Astrocyte (in vitro differentiated cells and primary cell): ENCODE measurements around the gene GDF11. TPM values are rescaled to one million over a fixed set of nuclear protein-coding genes. Genes with fewer than 3 reads are reported as not detected.

ENCODE experiments used
- DNase-seq: peaks from one replicate; pipeline ENCODE4 v3.0.0-alpha.2; 2010; ENCODE audit warnings: low read depth
- FAIRE-seq: peaks from 2 replicates; lab custom pipeline; 2011; peaks lifted over from hg19 to GRCh38; lab: Jason Lieb, UNC
- H2AFZ ChIP-seq: 2 replicates; pipeline ENCODE4 v1.6.0; 2012; ENCODE audit warnings: low read depth, low read length, inconsistent platforms
- H3K27ac ChIP-seq: 2 replicates; pipeline ENCODE4 v1.5.1; 2011; ENCODE audit warnings: low read depth, low read length, inconsistent platforms
- H3K27me3 ChIP-seq: 2 replicates; pipeline ENCODE4 v1.6.0; 2011; ENCODE audit warnings: low read length, inconsistent platforms; ENCODE audit not compliant: insufficient read depth
- H3K36me3 ChIP-seq: 2 replicates; pipeline ENCODE4 v1.5.1; 2011; ENCODE audit warnings: low read length, inconsistent platforms; ENCODE audit not compliant: insufficient read depth
- H3K4me1 ChIP-seq: 2 replicates; pipeline ENCODE4 v1.5.1; 2011; ENCODE audit warnings: low read length, inconsistent platforms; ENCODE audit not compliant: insufficient read depth
- H3K4me2 ChIP-seq: 2 replicates; pipeline ENCODE4 v1.6.0; 2012; ENCODE audit warnings: low read length, inconsistent platforms
- H3K4me3 ChIP-seq: 2 replicates; pipeline ENCODE4 v1.5.1; 2011; ENCODE audit warnings: low read depth, mild to moderate bottlenecking, low read length, inconsistent platforms; ENCODE audit not compliant: insufficient read depth
- H3K79me2 ChIP-seq: 2 replicates; pipeline ENCODE4 v1.6.0; 2012; ENCODE audit warnings: mild to moderate bottlenecking, low read length, inconsistent platforms; ENCODE audit not compliant: insufficient read depth
- H3K9ac ChIP-seq: 2 replicates; pipeline ENCODE4 v1.6.0; 2012; ENCODE audit warnings: mild to moderate bottlenecking, low read length, inconsistent platforms
- H3K9me3 ChIP-seq: 2 replicates; pipeline ENCODE4 v1.5.1; 2012; ENCODE audit warnings: low read depth, mild to moderate bottlenecking, low read length, inconsistent platforms; ENCODE audit not compliant: insufficient read depth
- H4K20me1 ChIP-seq: 2 replicates; pipeline ENCODE4 v1.6.0; 2012; ENCODE audit warnings: low read length, inconsistent platforms; ENCODE audit not compliant: insufficient read depth
- H3K27ac Mint-ChIP-seq: one replicate; pipeline ENCODE4 v1.8.0; 2021; ENCODE audit warnings: mild to moderate bottlenecking, mixed read lengths; ENCODE audit not compliant: unreplicated experiment
- H3K27me3 Mint-ChIP-seq: one replicate; pipeline ENCODE4 v1.8.0; 2021; ENCODE audit warnings: low read depth, mixed read lengths; ENCODE audit not compliant: unreplicated experiment
- H3K36me3 Mint-ChIP-seq: one replicate; pipeline ENCODE4 v1.8.0; 2021; ENCODE audit warnings: low read depth, mixed read lengths; ENCODE audit not compliant: unreplicated experiment
- H3K4me1 Mint-ChIP-seq: one replicate; pipeline ENCODE4 v1.8.0; 2021; ENCODE audit warnings: low read depth, mixed read lengths; ENCODE audit not compliant: unreplicated experiment
- H3K4me3 Mint-ChIP-seq: one replicate; pipeline ENCODE4 v1.8.0; 2021; ENCODE audit warnings: mild to moderate bottlenecking, moderate library complexity, mixed read lengths; ENCODE audit not compliant: unreplicated experiment
- H3K9me3 Mint-ChIP-seq: one replicate; pipeline ENCODE4 v1.8.0; 2021; ENCODE audit warnings: mild to moderate bottlenecking, mixed read lengths; ENCODE audit not compliant: unreplicated experiment
- EZH2 ChIP-seq: IDR thresholded peaks from 2 replicates; pipeline ENCODE4 v1.6.1; 2012; ENCODE audit warnings: mild to moderate bottlenecking, low read length, inconsistent platforms; ENCODE audit not compliant: insufficient read depth
- total RNA-seq: library from RNA; stranded (reverse); gene quantifications from 2 replicates; pipeline ENCODE4 v1.2.1, GENCODE V29; 2021
- TF ChIP-seq, protein P1 (sequence below): IDR thresholded peaks from 2 replicates; pipeline ENCODE4 v1.5.1; 2011; ENCODE audit warnings: low read depth, mild to moderate bottlenecking, inconsistent platforms, low read length, moderate library complexity; ENCODE audit not compliant: insufficient read depth

GDF11 gene
- total RNA-seq, 1 donor from 2014 or later: 28.9 TPM

DNA sequence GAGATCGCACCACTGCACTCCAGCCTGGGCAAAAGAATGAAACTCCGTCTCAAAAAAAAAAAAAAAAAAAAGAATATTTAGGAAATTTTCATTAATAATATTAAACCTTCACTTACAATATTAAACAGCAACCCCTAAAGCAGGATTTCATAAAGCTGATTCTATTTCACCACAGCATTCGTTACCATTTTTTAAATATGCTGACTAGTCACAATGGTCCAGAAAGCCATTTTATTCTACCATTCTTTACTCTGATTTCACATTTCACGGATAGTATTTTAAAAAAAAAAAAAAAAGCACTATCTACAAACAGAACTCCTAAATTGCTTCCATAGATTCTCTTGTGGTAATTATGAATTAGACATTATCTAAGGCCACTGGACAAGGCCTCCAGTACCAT, 47.0 kb downstream of the GDF11 start:
- Histone ChIP-seq H4K20me1 (peaks cover 10% of the 10 kb centered on the region), H3K9me3 (no peaks in the 10 kb centered on the region), H3K4me1 (no peaks in the 10 kb centered on the region), H3K27me3 (no peaks in the 10 kb centered on the region), H3K4me3 (no peak overlapping the region), H3K36me3 (peaks cover 49% of the 10 kb centered on the region), H3K9ac (no peak overlapping the region), H2AFZ (no peak overlapping the region), H3K79me2 (peaks cover 8% of the 10 kb centered on the region), H3K27ac (no peak overlapping the region), H3K4me2 (no peak overlapping the region)
- Mint-ChIP-seq H3K27me3 (no peaks in the 10 kb centered on the region), H3K4me1 (no peaks in the 10 kb centered on the region), H3K36me3 (peaks cover 14% of the 10 kb centered on the region), H3K4me3 (no peak overlapping the region), H3K27ac (no peak overlapping the region), H3K9me3 (no peaks in the 10 kb centered on the region)
- FAIRE-seq: no peak
- TF ChIP-seq, protein P1, sequence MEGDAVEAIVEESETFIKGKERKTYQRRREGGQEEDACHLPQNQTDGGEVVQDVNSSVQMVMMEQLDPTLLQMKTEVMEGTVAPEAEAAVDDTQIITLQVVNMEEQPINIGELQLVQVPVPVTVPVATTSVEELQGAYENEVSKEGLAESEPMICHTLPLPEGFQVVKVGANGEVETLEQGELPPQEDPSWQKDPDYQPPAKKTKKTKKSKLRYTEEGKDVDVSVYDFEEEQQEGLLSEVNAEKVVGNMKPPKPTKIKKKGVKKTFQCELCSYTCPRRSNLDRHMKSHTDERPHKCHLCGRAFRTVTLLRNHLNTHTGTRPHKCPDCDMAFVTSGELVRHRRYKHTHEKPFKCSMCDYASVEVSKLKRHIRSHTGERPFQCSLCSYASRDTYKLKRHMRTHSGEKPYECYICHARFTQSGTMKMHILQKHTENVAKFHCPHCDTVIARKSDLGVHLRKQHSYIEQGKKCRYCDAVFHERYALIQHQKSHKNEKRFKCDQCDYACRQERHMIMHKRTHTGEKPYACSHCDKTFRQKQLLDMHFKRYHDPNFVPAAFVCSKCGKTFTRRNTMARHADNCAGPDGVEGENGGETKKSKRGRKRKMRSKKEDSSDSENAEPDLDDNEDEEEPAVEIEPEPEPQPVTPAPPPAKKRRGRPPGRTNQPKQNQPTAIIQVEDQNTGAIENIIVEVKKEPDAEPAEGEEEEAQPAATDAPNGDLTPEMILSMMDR: no peak
- TF ChIP-seq EZH2: no peak
- no peak for DNase-seq

DNA sequence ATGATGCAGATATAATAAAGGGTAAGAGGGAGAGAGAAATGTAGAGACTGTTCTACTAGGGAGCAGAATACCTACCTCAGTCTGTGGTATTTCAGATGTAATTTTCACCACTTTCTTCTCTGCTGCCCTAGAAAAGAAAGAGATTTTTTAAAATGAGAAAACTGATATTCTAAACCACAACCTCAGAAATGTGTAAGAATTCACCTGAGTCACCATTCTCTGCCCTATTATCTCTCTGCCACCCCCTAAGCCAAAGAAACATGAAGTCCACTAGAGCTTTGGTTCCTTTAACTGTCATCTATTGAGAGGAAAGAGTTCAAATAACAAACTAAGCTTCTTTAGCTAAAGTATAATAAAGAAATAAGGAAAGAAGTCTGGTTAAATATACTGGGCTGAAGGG, 53.0 kb downstream of the GDF11 start:
- Histone ChIP-seq H3K9ac (no peak overlapping the region), H3K79me2 (peaks cover 17% of the 10 kb centered on the region), H2AFZ (no peak overlapping the region), H3K27ac (no peak overlapping the region), H3K4me1 (no peaks in the 10 kb centered on the region), H4K20me1 (peaks cover 30% of the 10 kb centered on the region), H3K4me2 (no peak overlapping the region), H3K4me3 (no peak overlapping the region), H3K27me3 (no peaks in the 10 kb centered on the region), H3K36me3 (peaks cover 58% of the 10 kb centered on the region), H3K9me3 (no peaks in the 10 kb centered on the region)
- no peak for DNase-seq
- H3K27ac Mint-ChIP-seq: peak overlapping the region; percentile 28
- H3K27me3 Mint-ChIP-seq: no peaks in the 10 kb centered on the region
- no peak for FAIRE-seq
- H3K36me3 Mint-ChIP-seq: peaks cover 10% of the 10 kb centered on the region
- no peak overlapping the region for H3K4me3 Mint-ChIP-seq
- no peaks in the 10 kb centered on the region for H3K9me3 Mint-ChIP-seq
- peaks cover 4% of the 10 kb centered on the region for H3K4me1 Mint-ChIP-seq
- TF ChIP-seq EZH2: no peak
- TF ChIP-seq, protein P1: no peak

DNA sequence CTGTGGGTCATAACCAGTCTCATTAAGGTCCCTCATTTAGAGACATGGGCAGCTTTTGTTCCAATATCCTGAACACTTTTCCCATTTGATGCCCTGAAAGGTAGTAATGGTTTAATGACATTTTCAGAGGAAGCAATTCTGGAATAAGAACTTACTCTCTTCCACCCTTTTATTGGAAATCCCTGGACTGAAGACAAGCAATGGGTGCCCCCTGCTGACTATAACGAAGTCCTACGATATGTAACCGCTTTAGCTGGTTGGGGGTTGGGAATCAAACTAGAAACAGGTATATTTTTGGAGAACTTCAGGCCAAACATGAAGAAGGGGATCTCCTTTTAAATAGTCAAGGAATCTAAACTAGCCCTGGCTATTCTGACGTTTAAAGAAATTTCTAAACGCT, 54.1 kb downstream of the GDF11 start:
- H3K4me3 ChIP-seq: no peak overlapping the region
- peaks cover 62% of the 10 kb centered on the region for H3K36me3 ChIP-seq
- no peak for TF ChIP-seq EZH2
- TF ChIP-seq, protein P1: peak; percentile 50
- no peak overlapping the region for H3K4me3 Mint-ChIP-seq
- FAIRE-seq (no peak), DNase-seq (peak; percentile 21)
- H3K27ac Mint-ChIP-seq: no peak overlapping the region
- H4K20me1 ChIP-seq: peaks cover 37% of the 10 kb centered on the region
- H3K4me2 ChIP-seq: no peak overlapping the region
- H3K36me3 Mint-ChIP-seq: peaks cover 10% of the 10 kb centered on the region
- H3K4me1 ChIP-seq: no peaks in the 10 kb centered on the region
- no peaks in the 10 kb centered on the region for H3K27me3 Mint-ChIP-seq
- peaks cover 26% of the 10 kb centered on the region for H3K79me2 ChIP-seq
- H3K4me1 Mint-ChIP-seq: peaks cover 4% of the 10 kb centered on the region
- H3K27me3 ChIP-seq: no peaks in the 10 kb centered on the region
- no peak overlapping the region for H2AFZ ChIP-seq
- H3K9ac ChIP-seq: no peak overlapping the region
- no peaks in the 10 kb centered on the region for H3K9me3 Mint-ChIP-seq
- no peak overlapping the region for H3K27ac ChIP-seq
- H3K9me3 ChIP-seq: no peaks in the 10 kb centered on the region
